ENCODE measurements around the gene SPTLC1. TPM values are rescaled to one million over a fixed set of nuclear protein-coding genes. Genes with fewer than 3 reads are reported as not detected.
"Not testable (repeated sequence)": the region's sequence is repeated elsewhere in the genome, so short reads cannot be mapped to it uniquely, and the experiment has no call there.

SPTLC1 gene
- total RNA-seq, 3 donors from 2014 or later, result 69.3 to 104 (median 85.5) TPM

GRCh38 chr9:92019658-92020057 is 95.6 kb downstream of the SPTLC1 start:
- H3K36me3 ChIP-seq (ENCODE audit: low read depth), result no peaks in the 10 kb centered on the region
- intact Hi-C loops (cut with DNase I, micrococcal nuclease), result no loop called here
- ATAC-seq (no peak), DNase-seq (no peak)
- H3K4me3 ChIP-seq, result no peak overlapping the region
- TF ChIP-seq, protein P1, sequence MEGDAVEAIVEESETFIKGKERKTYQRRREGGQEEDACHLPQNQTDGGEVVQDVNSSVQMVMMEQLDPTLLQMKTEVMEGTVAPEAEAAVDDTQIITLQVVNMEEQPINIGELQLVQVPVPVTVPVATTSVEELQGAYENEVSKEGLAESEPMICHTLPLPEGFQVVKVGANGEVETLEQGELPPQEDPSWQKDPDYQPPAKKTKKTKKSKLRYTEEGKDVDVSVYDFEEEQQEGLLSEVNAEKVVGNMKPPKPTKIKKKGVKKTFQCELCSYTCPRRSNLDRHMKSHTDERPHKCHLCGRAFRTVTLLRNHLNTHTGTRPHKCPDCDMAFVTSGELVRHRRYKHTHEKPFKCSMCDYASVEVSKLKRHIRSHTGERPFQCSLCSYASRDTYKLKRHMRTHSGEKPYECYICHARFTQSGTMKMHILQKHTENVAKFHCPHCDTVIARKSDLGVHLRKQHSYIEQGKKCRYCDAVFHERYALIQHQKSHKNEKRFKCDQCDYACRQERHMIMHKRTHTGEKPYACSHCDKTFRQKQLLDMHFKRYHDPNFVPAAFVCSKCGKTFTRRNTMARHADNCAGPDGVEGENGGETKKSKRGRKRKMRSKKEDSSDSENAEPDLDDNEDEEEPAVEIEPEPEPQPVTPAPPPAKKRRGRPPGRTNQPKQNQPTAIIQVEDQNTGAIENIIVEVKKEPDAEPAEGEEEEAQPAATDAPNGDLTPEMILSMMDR (IDR thresholded peaks at IDR 0.05), result no peak
- H3K4me1 ChIP-seq (ENCODE audit: low read depth), result no peaks in the 10 kb centered on the region
- no peaks in the 10 kb centered on the region for H3K9me3 ChIP-seq

GRCh38 chr9:92010705-92011536 is 104.3 kb downstream of the SPTLC1 start:
- DNase-seq (no peak), ATAC-seq (no peak)
- H3K4me1 ChIP-seq (ENCODE audit: low read depth), result peaks cover 2% of the 10 kb centered on the region
- H3K9me3 ChIP-seq, result no peaks in the 10 kb centered on the region
- TF ChIP-seq, protein P1 (IDR thresholded peaks at IDR 0.05), result no peak
- intact Hi-C loops (cut with DNase I, micrococcal nuclease), result no loop called here
- H3K4me3 ChIP-seq, result no peak overlapping the region
- H3K36me3 ChIP-seq (ENCODE audit: low read depth), result no peaks in the 10 kb centered on the region

DNA sequence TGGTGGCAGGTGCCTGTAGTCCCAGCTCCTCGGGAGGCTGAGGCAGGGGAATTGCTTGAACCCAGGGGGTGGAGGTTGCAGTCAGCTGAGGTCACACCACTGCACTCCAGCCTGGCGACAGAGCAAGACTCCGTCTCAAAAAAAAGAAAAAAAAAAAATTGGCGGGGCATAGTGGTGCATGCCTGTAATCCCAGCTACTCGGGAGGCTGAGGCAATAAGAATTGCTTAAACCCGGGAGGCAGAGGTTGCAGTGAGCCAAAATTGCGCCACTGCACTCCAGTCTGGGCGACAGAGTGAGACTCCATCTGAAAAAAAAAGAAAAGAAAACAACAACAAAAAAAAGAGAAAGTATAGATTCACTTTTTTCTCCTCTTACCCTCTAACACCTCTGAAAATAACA is 105.0 kb downstream of the SPTLC1 start:
- intact Hi-C loops (cut with DNase I, micrococcal nuclease); H3K9me3 ChIP-seq; H3K4me1 ChIP-seq (ENCODE audit: low read depth); H3K4me3 ChIP-seq; H3K36me3 ChIP-seq (ENCODE audit: low read depth); ATAC-seq; DNase-seq: not testable (repeated sequence)

DNA sequence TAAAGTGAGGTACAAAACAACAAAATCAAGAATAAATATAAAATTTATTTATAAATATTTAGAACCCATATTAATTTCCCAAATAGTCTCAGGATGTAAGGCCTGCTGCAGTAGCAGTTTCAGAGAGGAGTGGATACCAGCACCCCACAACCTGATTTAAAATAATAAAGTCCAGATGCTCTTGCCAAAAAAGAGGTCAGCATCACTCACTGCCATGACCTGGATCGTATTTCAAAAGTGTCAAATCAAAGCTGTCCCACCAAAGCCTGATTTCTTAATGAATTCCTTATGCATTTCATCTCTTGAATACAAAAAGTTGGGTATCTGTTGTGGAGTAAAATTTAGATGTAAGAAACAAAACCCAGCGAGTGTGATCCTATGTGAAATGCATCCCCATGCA is 107.2 kb downstream of the SPTLC1 start:
- no peaks in the 10 kb centered on the region for H3K9me3 ChIP-seq
- peaks cover 2% of the 10 kb centered on the region for H3K4me1 ChIP-seq (ENCODE audit: low read depth)
- intact Hi-C loops (cut with DNase I, micrococcal nuclease), result no loop called here
- ATAC-seq (no peak), DNase-seq (no peak)
- H3K36me3 ChIP-seq (ENCODE audit: low read depth), result no peaks in the 10 kb centered on the region
- H3K4me3 ChIP-seq, result no peak overlapping the region
- TF ChIP-seq, protein P1 (IDR thresholded peaks at IDR 0.05), result no peak

DNA sequence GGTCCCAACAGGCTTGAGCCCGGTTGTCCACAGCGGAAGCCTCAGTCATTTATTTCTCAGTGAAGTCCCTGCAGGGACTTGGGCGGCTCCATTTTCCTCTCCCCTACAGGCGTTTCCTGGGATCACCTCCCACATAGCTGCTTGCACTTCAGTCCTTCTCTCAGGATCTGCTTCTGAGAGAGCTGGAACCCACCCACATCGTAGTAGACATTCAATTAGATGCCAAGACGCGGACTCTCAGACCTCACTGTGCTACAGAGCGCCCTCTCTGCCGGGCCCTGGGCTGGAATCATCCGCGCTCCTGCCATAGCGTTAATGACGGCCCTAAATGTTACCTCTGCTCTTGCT is 111.2 kb downstream of the SPTLC1 start:
- intact Hi-C loops (cut with DNase I, micrococcal nuclease), result no loop called here
- no peak overlapping the region for H3K4me3 ChIP-seq
- no peaks in the 10 kb centered on the region for H3K9me3 ChIP-seq
- DNase-seq, result no peak
- ATAC-seq, result no peak
- TF ChIP-seq, protein P1 (IDR thresholded peaks at IDR 0.05), result no peak
- H3K4me1 ChIP-seq (ENCODE audit: low read depth), result no peaks in the 10 kb centered on the region
- H3K36me3 ChIP-seq (ENCODE audit: low read depth), result no peaks in the 10 kb centered on the region

DNA sequence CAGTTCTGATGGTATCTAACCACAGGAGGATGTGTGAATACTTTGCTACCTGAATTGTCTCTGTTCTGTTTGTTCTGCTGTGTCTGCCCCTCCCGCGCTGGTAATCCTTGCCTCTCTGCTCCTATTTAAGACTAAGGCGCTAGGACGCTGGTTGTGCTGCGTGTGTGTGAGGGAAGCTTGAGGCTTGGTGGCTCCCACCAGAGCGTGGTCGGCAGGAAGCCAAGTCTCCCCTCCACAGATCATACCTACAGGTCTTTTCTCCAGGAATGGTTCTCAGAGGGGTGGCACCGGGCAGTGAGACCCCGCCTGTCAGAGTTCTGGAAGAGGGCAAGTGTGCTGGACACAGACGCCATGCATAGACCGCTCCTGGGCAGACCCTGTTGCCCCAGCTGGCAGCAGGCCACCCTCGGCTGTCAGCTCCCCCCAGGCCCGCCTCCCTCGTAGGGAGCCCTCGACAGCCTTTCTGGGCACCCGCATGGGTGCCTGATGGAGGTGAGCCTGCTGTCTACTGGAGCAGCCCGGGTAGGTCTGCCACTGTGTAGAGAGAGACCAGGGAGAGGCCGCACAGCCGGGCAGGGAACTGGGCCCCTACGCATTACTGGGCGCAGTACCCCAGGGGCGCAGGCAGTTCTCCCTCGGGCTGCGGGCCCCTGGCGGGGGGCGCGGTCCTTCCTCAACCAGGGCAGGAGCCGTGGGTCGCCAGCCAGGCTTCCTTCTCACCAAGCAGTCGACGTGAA is 111.7 kb downstream of the SPTLC1 start:
- DNase-seq, result no peak
- ATAC-seq, result no peak
- TF ChIP-seq, protein P1 (IDR thresholded peaks at IDR 0.05), result no peak
- Histone ChIP-seq H3K9me3 (no peaks in the 10 kb centered on the region), H3K4me1 (ENCODE audit: low read depth) (no peaks in the 10 kb centered on the region), H3K36me3 (ENCODE audit: low read depth) (no peaks in the 10 kb centered on the region), H3K4me3 (no peak overlapping the region)
- intact Hi-C loops (cut with DNase I, micrococcal nuclease), result no loop called here

DNA sequence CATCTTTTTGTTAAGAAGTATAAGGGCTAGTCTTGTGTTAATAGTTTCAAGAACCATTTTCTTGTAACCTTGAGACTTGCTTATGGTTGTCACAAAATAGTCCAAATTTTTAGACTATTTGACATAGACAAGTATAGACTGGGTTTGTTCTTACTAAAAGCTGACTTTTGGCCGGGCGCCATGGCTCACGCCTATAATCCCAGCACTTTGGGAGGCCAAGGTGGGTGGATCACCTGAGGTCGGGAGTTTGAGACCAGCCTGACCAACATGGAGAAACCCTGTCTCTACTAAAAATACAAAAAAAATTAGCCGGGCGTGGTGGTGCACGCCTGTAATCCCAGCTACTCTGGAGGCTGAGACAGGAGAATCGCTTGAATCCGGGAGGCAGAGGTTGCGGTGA is 113.3 kb downstream of the SPTLC1 start:
- H3K4me1 ChIP-seq (ENCODE audit: low read depth); DNase-seq; H3K4me3 ChIP-seq; H3K9me3 ChIP-seq; intact Hi-C loops (cut with DNase I, micrococcal nuclease); ATAC-seq; H3K36me3 ChIP-seq (ENCODE audit: low read depth): not testable (repeated sequence)
